GM12892 (cell line): Measurements from ENCODE around the gene SULT1C3.

ENCODE experiments used
- DNase-seq: peaks from one replicate; pipeline ENCODE4 v3.0.0; 2011; ENCODE audit not compliant: insufficient read length
- FAIRE-seq: peaks from 2 replicates; lab custom pipeline; 2011; peaks lifted over from hg19 to GRCh38; lab: Jason Lieb, UNC
- POLR2A ChIP-seq: IDR thresholded peaks from 2 replicates; pipeline ENCODE4 v1.6.1; 2011; ENCODE audit warnings: low read depth, low read length, control low read depth
- POLR2AphosphoS5 ChIP-seq: IDR thresholded peaks from 2 replicates; pipeline ENCODE4 v1.6.1; 2011; ENCODE audit warnings: low read depth, low read length, control low read depth
- TAF1 ChIP-seq: IDR thresholded peaks from 2 replicates; pipeline ENCODE4 v1.6.1; 2011; ENCODE audit warnings: low read depth, mild to moderate bottlenecking, control low read depth, low read length, borderline replicate concordance

Gene SULT1C3

GRCh38 chr2:108257757-108258331 lies 18.1 kb downstream of the SULT1C3 start:
- FAIRE-seq (no peak), DNase-seq (no peak)
- TF ChIP-seq POLR2A (no peak), TAF1 (no peak), POLR2AphosphoS5 (no peak)

GRCh38 chr2:108260773-108261172 lies 21.0 kb downstream of the SULT1C3 start:
- no peak for DNase-seq
- FAIRE-seq = no peak
- TF ChIP-seq TAF1 (no peak), POLR2AphosphoS5 (no peak), POLR2A (no peak)

- TF ChIP-seq POLR2A (no peak), POLR2AphosphoS5 (no peak), TAF1 (no peak)
- FAIRE-seq (no peak), DNase-seq (no peak)
Measured at GRCh38 chr2:108262036-108262435, 22.3 kb downstream of the SULT1C3 start.

- FAIRE-seq = no peak
- DNase-seq = no peak
- TF ChIP-seq TAF1 = no peak
- no peak for TF ChIP-seq POLR2A
Measured at GRCh38 chr2:108263401-108263800, 23.6 kb downstream of the SULT1C3 start.

GRCh38 chr2:108266218-108266617 lies 26.4 kb downstream of the SULT1C3 start:
- TF ChIP-seq TAF1 = no peak
- no peak for TF ChIP-seq POLR2A
- TF ChIP-seq POLR2AphosphoS5 = no peak
- no peak for FAIRE-seq
- DNase-seq = no peak

GRCh38 chr2:108267101-108267500 lies 27.3 kb downstream of the SULT1C3 start:
- no peak for DNase-seq
- no peak for FAIRE-seq
- TF ChIP-seq TAF1 (no peak), POLR2AphosphoS5 (no peak), POLR2A (no peak)

- TF ChIP-seq TAF1 = no peak
- no peak for TF ChIP-seq POLR2A
- no peak for TF ChIP-seq POLR2AphosphoS5
- FAIRE-seq = no peak
Measured at GRCh38 chr2:108268001-108268400, 28.2 kb downstream of the SULT1C3 start.

GRCh38 chr2:108270346-108270745 lies 30.6 kb downstream of the SULT1C3 start:
- FAIRE-seq = no peak
- TF ChIP-seq POLR2AphosphoS5 (no peak), POLR2A (no peak), TAF1 (no peak)
- no peak for DNase-seq

More at GRCh38 chr2:108268001-108268400, 28.2 kb downstream of the SULT1C3 start:
- no peak for DNase-seq

GRCh38 chr2:108270768-108271506 lies 31.2 kb downstream of the SULT1C3 start:
- FAIRE-seq = no peak

GRCh38 chr2:108271691-108272253 lies 32.0 kb downstream of the SULT1C3 start:
- no peak for FAIRE-seq
- TF ChIP-seq POLR2AphosphoS5 (no peak), POLR2A (no peak), TAF1 (no peak)
- no peak for DNase-seq

More at GRCh38 chr2:108270768-108271506, 31.2 kb downstream of the SULT1C3 start:
- no peak for DNase-seq
- no peak for TF ChIP-seq POLR2AphosphoS5
- TF ChIP-seq POLR2A = no peak
- no peak for TF ChIP-seq TAF1

- DNase-seq (no peak), FAIRE-seq (no peak)
- TF ChIP-seq POLR2AphosphoS5 (no peak), POLR2A (no peak), TAF1 (no peak)
Measured at GRCh38 chr2:108278631-108279030, 38.9 kb downstream of the SULT1C3 start.
